Stimulated activated CD8-positive, alpha-beta memory T cell treated with anti-CD3 and anti-CD28 coated beads, Interleukin-4, amount 100 ng/mL, for 4 hours (primary cell): ENCODE data around the gene CLIP3.
A peak's percentile ranks its signal among the peaks of the same experiment; 100 is the strongest.
"Not testable (repeated sequence)": the region's sequence is repeated elsewhere in the genome, so short reads cannot be mapped to it uniquely, and the experiment has no call there.

Experiments used
- DNase-seq, 2 donors: peaks; one replicate each; pipeline ENCODE4 v3.0.0-alpha.2; 2020; ENCODE audit warnings: low read depth in 2 of 2, low spot score in 1 of 2

Gene CLIP3

GRCh38 chr19:36009220-36009619 lies 23.5 kb downstream of the CLIP3 start:
- DNase-seq, result no peak

DNA sequence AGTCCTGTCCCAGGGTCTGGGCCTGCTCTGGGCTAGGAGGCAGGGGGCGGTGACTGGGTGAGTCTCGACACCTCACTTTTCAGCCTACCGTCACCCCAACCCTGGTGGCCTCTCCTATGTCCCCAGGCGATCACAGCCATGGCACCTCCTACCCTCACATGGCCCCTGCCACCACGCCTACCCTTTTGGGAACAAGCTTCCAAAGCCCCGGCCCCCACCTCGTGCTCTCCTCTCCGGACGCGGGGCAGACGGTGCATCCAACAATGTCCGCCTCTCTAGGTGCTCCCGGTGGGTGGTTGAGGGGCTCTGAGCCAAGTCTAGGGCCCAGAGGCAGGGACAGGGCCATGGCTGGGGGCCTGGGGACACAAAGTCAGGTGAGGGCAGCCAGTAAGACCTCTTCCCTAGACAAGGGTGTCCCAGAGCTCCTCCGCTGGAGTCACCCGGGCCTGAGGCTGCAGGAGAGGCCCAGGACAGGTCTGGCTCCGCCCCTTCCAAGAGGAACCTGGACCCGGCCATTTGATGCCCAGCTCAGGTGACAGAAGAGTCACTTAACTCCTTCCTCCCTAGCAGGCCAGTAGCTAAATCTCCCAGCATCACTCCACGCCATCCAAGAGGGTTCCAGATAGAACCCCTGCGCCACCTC lies 24.2 kb downstream of the CLIP3 start, which contains the start of gene SYNE4:
SYNE4 (minus strand) TSS at position 478 of the 643 bp plus-strand sequence; CDS start at position 346, 132 bp downstream.
- DNase-seq, result no peak

DNA sequence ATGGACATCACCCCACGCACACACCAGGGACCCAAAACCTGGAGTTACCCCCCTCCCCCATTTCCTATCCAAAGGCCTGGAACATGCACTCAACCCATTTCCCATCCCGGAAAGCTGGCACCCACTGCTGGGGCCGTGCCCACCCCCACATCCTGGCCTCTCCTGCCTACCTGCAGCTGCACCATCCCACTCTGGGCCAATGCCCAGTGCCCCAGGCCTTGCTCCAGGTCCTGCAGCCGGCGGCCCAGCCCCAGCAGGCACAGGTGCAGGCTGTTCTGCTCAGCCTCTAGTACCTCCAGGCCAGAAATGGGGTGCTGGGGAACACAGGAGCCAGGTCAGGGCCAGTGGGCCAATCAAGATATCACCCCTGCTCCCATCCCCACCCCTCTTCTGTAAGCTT lies 25.7 kb downstream of the CLIP3 start:
- DNase-seq, result no peak

DNA sequence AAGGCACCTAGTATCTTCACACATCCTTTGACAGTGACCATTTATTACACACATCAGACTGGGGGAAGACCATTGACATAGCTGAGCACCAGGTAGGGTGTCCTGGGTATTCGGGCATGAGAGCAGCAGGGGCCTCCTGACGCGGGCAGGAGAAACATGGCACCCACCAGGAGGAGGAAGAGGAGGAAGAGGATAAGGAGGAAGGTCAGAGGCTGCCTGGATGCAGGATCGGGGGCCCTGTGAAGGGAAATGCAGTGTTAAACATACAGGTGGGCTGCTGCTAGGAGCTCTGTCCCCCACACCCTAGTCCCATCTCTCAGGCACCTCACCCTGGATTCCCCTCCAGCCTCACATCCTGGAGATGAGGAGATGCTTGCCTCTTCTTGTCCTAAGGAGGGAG lies 29.4 kb downstream of the CLIP3 start:
- DNase-seq, result no peak

DNA sequence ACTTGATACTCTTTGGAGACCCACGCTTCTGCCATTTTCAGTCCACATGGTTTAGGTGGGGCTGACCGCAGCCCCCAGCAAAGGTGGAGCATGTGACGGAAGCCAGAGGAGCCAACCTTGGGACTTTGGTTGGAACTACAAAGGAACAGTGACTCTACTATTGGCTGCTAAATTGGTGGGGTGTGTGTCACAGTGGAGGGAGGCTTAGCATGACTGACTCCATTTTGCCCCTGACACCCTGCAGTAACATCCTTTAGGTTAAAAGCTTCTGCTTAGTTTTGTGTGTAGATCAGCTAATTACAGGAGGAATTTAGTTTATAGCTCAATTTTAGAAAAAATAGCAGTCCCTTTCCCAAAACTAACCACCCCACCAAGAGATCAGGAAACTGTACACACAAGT lies 31.1 kb downstream of the CLIP3 start:
- DNase-seq, result no peak

DNA sequence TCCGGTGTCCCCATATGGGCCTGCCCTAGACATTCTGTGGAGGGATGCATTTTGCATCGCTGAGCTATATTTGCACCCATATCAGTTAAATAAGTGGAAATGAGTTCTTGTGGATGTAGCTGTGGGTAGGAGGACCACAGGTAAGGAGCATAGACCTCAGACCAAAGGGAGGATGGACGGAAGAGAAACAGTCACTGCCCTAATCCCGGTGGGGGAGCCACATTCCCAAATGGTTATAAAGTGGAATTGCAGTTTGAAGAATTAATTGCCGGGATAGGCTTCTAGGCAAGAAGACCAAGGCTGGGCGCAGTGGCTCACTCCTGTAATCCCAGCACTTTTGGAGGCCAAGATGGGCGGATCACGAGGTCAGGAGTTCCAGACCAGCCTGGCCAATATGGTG lies 35.9 kb downstream of the CLIP3 start:
- DNase-seq, result no peak

DNA sequence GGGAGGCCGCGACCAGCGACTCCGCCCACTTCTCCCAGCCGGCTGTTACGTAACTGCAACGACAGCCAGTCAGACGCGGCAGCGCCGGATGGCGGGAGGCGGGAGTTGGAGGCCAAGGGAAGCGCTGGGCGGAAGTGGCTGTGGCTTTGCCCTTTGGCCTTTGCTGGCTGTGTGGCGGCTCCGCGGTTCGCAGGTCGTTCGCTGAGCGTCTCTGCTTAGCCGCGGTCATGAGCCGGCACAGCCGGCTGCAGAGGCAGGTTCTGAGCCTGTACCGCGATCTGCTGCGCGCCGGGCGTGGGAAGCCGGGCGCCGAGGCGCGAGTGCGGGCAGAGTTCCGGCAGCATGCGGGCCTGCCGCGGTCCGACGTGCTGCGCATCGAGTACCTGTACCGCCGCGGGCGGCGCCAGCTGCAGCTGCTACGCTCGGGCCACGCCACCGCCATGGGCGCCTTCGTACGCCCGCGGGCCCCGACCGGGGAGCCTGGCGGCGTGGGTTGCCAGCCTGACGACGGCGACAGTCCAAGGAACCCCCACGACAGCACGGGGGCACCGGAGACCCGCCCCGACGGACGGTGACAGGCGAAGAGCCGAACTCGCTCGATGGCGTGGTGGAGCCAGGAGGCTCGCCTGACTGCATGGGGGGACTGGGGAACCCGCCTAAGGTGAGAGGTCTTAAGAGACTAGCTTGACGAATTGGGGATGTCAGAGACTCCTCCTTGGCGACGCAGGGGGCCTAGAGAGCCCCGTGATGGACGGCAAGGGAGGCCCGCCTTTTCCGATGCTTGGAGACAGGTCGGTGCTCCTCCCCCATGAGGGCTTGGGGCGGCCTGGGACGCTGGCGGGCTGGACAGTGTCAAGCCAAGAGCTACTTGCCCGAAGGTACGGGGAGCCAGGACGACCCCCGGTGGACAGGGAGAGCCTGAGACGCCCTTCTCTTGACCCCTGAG lies 37.4 kb downstream of the CLIP3 start, which contains the start of gene SDHAF1:
SDHAF1 (plus strand) TSS at position 141 of the 946 bp plus-strand sequence; CDS start at position 228, 87 bp downstream.
- DNase-seq, result peak; percentile 82 to 91

- no peak for DNase-seq
Observed at GRCh38 chr19:35993923-35994598, 38.6 kb downstream of the CLIP3 start.

GRCh38 chr19:35992907-35993765 lies 39.5 kb downstream of the CLIP3 start:
- no peak for DNase-seq

- no peak for DNase-seq
Observed at GRCh38 chr19:35991731-35992450, 40.8 kb downstream of the CLIP3 start.

DNA sequence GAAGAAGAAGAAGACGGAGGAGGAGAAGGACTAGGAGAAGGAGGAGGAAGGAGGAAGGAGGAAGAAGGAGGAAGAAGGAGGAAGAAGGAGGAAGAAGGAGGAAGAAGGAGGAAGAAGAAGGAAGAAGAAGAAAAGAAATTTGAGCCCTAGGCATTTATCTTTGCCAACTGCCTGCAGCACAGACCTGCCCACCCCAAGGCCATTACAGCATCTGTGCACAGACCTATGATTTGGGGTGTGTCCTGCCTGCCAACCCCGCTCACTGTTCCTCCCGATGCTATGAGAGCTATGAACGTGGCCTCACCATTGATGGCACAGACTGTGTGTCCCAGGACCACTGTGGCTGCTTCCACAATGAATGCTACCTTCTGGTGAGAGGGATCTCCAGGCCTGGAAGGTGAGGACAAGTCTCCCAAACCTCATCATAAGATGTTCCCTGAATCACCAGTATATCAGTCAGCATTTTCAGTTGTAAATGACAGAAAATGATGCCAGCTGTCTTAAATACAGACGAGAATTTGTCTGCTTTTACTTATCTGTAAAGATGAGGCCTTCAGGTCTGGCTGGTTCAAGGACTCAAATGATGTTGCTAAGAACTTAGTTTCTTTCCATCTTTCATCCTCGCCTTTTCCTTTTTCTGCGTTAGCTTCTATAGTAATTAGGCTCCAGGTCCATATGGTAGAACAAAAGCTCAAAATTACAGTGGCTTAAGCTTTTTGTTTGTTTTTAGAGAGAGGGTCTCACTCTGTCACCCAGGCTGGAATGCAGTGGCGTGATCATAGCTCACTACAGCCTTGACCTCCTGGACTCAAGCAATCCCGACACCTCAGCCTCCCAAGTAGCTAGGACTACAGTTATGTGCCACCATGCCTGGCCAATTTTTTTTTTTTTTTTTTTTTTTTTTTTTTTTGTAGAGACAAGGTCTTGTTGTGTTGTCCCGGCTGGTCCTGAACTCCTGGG lies 41.6 kb downstream of the CLIP3 start:
- no peak for DNase-seq

GRCh38 chr19:35990156-35990555 lies 42.5 kb downstream of the CLIP3 start:
- DNase-seq, result no peak

DNA sequence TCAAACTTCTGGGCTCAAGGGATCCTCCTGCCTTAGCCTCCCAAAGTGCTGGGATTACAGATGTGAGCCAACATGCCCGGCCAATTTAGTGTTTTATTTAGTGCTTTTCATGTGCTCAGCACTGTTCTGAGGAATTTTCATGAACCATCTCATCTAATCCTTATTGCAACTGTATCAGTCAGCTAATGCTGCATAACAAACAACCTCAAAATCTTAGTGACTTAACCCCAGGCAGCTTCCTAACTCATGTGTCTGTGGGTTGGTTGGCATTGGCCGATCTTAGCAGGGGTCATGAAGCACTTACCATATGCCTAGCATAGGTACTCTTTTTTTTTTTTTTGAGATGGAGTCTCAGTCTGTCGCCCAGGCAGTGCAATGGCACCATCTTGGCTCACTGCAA lies 43.8 kb downstream of the CLIP3 start:
- DNase-seq, result no peak

DNA sequence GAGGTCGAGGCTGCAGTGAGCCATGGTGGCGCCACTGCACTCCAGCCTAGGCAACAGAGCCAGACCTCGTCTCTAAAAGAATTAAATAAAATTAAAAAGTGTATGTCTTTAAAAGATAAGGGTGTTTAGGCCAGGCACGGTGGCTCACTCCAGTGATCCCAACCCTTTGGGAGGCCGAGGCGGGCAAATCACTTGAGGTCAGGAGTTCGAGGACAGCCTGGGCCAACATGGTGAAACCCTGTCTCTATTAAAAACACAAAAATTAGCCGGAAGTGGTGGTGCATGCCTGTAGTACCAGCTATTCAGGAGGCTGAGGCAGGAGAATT lies 45.1 kb downstream of the CLIP3 start:
- DNase-seq, result no peak

DNA sequence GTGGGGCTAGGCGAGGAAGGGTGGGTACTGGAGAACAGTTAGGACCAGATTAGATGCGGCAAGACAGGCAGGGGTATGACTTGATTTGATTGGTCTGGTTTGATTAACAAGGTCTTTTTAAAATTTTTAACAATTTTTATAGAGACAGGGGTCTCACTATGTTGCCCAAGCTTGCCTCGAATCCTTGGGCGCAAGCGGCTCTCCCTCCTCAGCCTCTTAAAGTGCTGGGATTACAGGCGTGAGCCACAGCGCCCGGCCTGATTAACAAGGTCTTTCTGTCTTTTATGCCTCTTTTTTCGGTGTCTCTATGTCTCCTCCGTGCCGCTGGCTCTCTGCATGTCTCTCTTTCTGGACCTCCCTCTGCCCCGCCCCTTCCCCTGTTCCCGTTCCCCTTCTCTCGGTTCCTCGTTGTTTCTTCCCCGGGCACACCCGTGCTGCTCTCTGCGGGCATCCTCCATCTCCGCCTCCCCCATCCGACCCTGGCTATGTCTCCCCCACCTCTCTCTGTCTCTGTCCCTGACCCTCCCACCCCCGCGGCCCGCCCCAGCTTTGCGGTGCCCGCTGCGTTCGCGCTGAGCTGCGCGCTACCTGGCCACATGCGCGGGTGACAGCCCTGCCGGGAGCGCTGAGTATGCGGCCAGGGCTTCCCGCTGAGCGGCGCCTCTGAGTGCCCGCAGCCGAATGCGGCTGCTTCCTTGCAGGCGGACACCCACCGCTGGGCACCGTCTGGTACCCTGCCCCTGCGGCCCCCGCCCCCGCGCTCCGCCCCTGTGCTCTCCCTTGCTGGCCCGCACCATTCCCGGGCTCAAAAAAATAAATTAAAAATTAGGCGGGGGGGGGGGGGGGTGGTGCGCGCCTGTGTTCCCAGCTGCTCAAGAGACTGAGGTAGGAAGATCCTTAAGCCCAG lies 45.8 kb downstream of the CLIP3 start:
- no peak for DNase-seq

- no peak for DNase-seq
Observed at GRCh38 chr19:35986111-35986510, 46.6 kb downstream of the CLIP3 start.

DNA sequence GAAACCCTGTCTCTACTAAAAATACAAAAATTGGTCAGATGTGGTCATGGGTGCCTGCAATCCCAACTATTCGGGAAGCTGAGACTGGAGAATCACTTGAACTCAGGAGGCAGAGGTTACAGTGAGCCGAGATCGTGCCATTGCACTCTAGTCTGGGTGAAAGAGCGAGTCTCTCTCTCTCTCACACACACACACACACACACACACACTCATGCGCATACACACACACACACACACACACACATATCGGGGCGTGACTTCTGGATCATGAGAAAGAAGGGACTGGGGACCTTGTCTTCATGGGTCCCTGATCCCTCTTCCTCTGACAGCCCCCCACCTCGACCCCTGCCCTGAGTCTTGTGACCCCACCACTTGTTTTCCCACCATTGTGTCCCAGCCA lies 49.5 kb downstream of the CLIP3 start:
- DNase-seq, result no peak

DNA sequence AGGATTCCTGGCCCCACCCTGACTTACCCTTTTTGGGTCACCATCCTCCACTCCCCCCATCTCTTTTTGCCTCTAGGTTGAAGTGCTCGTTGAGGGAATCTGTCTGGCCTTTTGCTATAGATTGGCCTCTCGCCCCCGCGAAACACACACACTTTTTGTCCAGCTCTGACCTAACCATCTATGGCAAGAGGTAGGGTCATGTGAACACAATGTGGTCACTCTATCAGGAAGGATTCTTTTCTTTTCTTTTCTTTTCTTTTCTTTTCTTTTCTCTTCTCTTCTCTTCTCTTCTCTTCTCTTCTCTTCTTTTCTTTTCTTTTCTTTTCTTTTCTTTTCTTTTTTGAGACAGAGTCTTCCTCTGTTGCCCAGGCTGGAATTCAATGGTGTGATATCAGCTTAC lies 51.7 kb downstream of the CLIP3 start:
- not testable (repeated sequence) for DNase-seq
